Bone marrow (tissue), 2 donors: Measurements from ENCODE around the gene NBPF19.
"Not testable (repeated sequence)": the region's sequence is repeated elsewhere in the genome, so short reads cannot be mapped to it uniquely, and the experiment has no call there.

Experiments
- DNase-seq, 2 donors: peaks; one replicate each; lab custom pipeline; 2025; lab: John Stamatoyannopoulos, UW

NBPF19 gene, protein sequence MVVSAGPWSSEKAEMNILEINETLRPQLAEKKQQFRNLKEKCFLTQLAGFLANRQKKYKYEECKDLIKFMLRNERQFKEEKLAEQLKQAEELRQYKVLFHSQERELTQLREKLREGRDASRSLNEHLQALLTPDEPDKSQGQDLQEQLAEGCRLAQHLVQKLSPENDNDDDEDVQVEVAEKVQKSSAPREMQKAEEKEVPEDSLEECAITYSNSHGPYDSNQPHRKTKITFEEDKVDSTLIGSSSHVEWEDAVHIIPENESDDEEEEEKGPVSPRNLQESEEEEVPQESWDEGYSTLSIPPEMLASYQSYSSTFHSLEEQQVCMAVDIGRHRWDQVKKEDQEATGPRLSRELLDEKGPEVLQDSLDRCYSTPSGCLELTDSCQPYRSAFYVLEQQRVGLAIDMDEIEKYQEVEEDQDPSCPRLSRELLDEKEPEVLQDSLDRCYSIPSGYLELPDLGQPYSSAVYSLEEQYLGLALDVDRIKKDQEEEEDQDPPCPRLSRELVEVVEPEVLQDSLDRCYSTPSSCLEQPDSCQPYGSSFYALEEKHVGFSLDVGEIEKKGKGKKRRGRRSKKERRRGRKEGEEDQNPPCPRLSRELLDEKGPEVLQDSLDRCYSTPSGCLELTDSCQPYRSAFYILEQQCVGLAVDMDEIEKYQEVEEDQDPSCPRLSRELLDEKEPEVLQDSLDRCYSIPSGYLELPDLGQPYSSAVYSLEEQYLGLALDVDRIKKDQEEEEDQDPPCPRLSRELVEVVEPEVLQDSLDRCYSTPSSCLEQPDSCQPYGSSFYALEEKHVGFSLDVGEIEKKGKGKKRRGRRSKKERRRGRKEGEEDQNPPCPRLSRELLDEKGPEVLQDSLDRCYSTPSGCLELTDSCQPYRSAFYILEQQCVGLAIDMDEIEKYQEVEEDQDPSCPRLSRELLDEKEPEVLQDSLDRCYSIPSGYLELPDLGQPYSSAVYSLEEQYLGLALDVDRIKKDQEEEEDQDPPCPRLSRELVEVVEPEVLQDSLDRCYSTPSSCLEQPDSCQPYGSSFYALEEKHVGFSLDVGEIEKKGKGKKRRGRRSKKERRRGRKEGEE (N-terminal part only)

DNA sequence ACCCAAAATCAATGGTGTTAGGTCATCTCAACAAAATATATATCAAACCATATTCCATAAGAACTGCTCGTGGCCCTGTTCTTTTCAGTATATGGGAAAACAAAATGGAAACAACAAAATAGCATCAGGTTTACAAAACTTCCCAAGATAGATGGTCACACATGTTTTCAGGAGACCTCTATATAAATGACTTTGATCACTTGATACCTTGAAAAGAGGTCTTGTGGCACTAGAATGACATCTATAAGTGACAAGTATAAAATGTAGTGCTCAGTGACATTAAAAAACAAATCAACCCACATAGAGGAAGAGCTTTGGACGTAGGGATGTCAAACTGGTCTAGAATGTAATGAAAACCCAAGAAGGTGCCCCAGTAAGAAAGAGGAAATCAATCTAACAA, at the start of gene NBPF19:
Gene NBPF19, plus strand, starts transcription at position 301 of the 400 bp plus-strand sequence. CDS start 888 bp downstream, outside the sequence.
- not testable (repeated sequence) for DNase-seq

GRCh38 chr1:149428317-149428716, 46.5 kb upstream of the NBPF19 start:
- DNase-seq = not testable (repeated sequence)

DNA sequence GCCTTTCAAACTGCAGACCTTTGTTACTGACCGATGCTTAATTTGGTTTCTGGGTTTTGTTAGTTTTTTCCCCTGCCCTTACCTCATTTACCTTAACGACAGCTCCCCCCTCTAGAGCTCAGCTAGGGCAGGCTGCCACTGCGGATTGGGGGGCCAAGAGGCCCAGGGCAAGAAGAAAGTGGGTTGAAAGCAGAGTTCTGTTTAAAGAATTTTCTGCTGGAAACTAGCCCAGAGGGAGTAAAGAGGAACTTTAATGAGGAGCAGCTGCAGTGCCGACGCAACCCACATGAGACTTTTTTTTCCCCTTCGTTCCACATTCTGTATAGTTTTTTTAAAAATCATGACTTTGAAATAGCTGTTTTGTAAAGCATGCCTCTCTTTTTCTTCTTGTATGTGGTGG, 29.4 kb upstream of the NBPF19 start:
- peak in 1 of 2 donors; percentile 9 for DNase-seq

- DNase-seq = not testable (repeated sequence)
Measured at GRCh38 chr1:149452196-149452595, 22.6 kb upstream of the NBPF19 start.

DNA sequence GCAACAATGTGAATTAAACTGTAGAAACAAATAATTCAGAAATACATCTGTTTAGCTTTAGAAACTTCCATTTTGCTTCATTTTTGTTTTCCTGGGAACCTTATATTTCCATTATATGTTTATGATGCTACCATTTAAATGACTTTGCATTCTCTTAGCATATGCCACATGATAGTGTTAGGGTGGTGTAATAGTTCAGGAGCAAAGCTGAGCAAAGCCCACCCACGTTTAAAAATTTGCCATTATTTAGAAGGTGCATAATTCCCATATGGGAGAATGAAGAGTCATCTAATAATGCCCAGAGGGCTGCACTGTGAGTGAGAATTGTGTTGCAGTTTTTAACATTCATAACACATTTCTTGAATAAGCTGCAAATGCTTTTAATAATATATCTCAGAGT, 22.2 kb upstream of the NBPF19 start:
- not testable (repeated sequence) for DNase-seq

- DNase-seq = not testable (repeated sequence)
Measured at GRCh38 chr1:149558350-149558825, 83.5 kb downstream of the NBPF19 start.

DNA sequence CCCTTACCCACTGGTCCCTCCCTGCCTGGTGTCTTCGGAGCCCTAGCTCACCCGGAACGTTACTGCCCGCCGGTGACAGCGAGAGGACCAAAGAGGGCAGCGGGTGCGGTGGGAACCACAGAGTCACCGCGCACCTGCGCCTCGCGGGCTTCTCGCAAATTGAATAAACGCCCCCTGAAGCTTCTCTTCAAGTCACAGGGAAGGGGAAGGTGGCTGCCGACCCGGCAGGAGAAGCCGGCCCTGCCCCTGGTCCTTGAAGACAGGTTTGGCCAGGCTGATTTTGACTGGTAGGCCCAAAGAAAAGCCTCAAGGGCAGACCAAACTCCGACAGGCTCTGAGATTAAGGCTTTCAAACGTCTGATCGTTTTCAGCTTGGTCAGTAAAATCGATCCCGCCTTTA, 87.0 kb downstream of the NBPF19 start:
- DNase-seq = not testable (repeated sequence)

GRCh38 chr1:149565485-149565884, 90.6 kb downstream of the NBPF19 start:
- not testable (repeated sequence) for DNase-seq

DNA sequence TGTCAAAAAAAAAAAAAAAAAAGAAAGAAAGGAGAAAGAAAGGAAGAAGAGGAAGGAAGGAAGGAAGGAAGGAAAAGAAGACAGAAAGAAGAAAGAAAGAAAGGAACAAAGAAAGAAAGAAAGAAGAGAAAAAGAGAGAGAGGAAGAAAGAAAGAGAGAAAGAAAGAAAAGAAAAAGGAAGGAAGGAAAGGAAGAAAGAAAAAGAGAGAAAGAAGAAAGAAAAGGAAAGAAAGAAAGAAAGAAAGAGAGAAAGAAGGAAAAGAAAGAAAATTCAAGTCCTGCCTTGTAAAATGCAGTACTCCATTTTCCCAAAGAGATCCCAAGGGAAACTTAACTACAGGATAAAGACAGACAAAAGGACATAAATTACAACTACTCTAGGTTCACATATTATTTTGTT, 97.9 kb downstream of the NBPF19 start:
- not testable (repeated sequence) for DNase-seq

DNA sequence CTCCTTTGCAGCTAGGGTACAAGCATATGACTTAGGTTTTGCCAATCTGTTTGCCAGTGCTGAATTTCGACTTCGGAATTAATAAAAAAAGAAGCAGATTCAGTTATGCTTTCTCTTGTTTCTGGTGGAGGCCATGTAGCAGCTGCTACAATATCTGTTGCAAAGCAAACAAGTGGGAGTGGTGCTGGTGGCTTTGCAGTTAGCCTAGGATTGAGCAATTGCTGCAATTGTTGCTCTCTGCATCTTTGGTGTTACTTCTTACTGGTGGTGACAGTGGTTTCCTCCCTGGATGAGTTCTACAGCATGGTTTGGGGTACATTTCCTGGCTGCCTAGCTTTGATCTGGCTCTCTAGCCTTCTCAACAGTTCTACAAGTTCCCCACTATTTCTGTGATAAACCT, 110.7 kb downstream of the NBPF19 start:
- DNase-seq = not testable (repeated sequence)
